ENCODE data around the gene DTNBP1.

GRCh38 chr6:15547400-15547799, 115.4 kb downstream of the DTNBP1 start:
- TF ChIP-seq CTCF (IDR thresholded peaks at IDR 0.05): no peak
- no peak for TF ChIP-seq POLR2AphosphoS5 (IDR thresholded peaks at IDR 0.05)
- TF ChIP-seq POLR2A (IDR thresholded peaks at IDR 0.05): no peak

Data from breast epithelium (tissue), 3 donors.